Spinal cord (tissue), 10 donors: ENCODE results near the gene FUT9. TPM values are rescaled to one million over a fixed set of nuclear protein-coding genes. Genes with fewer than 3 reads are reported as not detected.
A peak's percentile ranks its signal among the peaks of the same experiment; 100 is the strongest.

ENCODE experiments used
- DNase-seq, 6 donors: peaks; one replicate each; pipeline versions ENCODE4 v3.0.0 to v3.0.0-alpha.2; 2013 to 2015; ENCODE audit warnings: low spot score in 6 of 6, low read depth in 4 of 6
- H3K27ac ChIP-seq: one replicate; pipeline ENCODE4 v1.5.1; 2013; ENCODE audit warnings: low read depth, low read length, control low read depth
- H3K27me3 ChIP-seq: one replicate; pipeline ENCODE4 v1.6.1; 2013; ENCODE audit warnings: low read length; ENCODE audit not compliant: control insufficient read depth, insufficient read depth
- H3K36me3 ChIP-seq: one replicate; pipeline ENCODE4 v1.6.1; 2013; ENCODE audit warnings: low read length; ENCODE audit not compliant: control insufficient read depth, insufficient read depth
- H3K4me1 ChIP-seq: one replicate; pipeline ENCODE4 v1.6.1; 2013; ENCODE audit warnings: low read length; ENCODE audit not compliant: control insufficient read depth, insufficient read depth
- H3K4me3 ChIP-seq: one replicate; pipeline ENCODE4 v1.5.1; 2013; ENCODE audit warnings: low read depth, low read length, control low read depth
- H3K9me3 ChIP-seq: one replicate; pipeline ENCODE4 v1.6.1; 2013; ENCODE audit warnings: low read length; ENCODE audit not compliant: control insufficient read depth, insufficient read depth
- WGBS: methylation state at CpG from one replicate; pipeline ENCODE4 v1.1.5; 2013; ENCODE audit warnings: missing lambda C conversion rate; ENCODE audit not compliant: insufficient coverage; 5-methylcytosine and 5-hydroxymethylcytosine counted together
- polyA plus RNA-seq, 2 donors: library from polyadenylated mRNA; unstranded; fragments of 120-200 nt; gene quantifications; one replicate each; pipeline ENCODE4 v1.2.1, GENCODE V29; 2013; ENCODE audit not compliant: insufficient read length in 2 of 2
- total RNA-seq, 2 donors: library from RNA; depleted of rRNA in 1 of 2; stranded (reverse); fragments of 120-200 nt in 1 of 2; fragments of >200 nt in 1 of 2; gene quantifications; one replicate each; pipeline versions ENCODE4 v1.2.3 to v1.2.4, GENCODE V29; 2013 to 2014
- donor health status: healthy.

Gene FUT9
- total and polyA plus RNA-seq, 4 donors: 17.4 to 89.4 (median 33.5) TPM

DNA sequence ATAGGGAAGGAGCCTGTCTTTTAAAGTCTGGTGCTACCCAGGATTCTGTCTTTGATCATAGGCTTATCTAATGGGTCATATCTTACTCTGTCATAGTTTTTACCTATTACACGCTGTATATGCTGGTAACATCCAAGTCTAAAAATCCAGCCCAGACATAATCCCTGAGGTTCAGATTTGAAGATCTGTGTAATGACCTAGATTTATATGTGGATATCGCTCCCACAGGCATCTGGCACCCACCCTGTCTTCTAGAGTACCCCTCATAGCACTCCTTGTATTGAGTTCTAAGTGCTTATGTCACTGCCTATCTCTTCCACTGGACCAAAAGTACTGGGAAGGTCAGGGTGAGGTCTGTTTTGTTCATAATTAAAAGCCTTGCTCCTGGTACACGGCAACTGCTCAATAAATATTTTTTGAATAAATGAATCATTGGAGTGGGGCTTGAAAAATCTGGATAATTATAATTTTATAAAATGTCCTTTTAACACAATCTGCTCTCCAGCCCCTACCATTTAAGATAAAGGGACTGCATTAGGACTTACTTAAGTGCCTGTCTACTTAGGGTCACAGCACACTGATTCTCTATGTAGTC, 136.4 kb downstream of the FUT9 start:
- Histone ChIP-seq H3K36me3 (no peaks in the 10 kb centered on the region), H3K27ac (no peak overlapping the region), H3K9me3 (no peaks in the 10 kb centered on the region), H3K4me3 (no peak overlapping the region), H3K27me3 (no peaks in the 10 kb centered on the region), H3K4me1 (no peaks in the 10 kb centered on the region)
- no peak for DNase-seq
- no CpG with 5 or more reads among the region's 3 CpGs for WGBS

DNA sequence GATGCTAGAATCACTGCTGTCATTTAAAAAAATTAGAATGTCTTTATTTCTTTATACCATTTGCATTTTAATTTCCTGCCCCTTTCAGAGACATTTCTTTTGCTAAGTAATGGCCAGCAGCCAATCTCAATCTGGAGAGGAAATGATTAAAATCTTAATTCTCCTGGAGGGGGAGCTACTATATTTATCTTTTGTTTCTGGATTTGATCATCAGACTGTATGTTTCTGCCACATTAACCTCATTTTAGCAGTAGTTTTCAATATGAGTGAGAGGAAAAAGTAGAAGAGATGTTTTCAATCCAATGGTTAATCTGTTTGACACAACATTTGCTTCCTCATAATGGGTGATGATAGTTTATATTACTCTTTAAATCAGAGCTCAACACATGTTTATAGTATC, 138.0 kb downstream of the FUT9 start:
- H3K27ac ChIP-seq: no peak overlapping the region

DNA sequence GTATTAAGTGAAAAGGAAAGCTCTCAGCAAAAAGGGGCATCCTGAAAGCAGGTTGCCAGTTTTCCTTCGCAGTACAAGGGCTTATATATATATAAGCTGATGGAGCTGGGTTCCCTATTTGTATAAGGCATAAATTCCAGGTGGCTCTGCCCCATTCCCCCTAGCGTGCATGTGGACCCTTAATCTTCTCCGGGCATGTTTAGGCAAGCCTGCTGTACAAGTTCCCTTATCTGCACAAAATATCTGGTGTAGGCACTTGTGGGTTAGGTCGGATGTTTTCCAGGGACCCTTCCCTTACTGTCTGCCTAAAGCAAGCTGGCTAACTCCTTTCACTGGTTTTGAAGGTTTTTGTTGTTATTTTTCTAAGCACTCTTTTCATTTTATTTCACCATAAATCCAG, 140.7 kb downstream of the FUT9 start:
- H3K4me1 ChIP-seq: no peaks in the 10 kb centered on the region
- H3K4me3 ChIP-seq: no peak overlapping the region
- H3K36me3 ChIP-seq: no peaks in the 10 kb centered on the region
- no peak for DNase-seq
- no peaks in the 10 kb centered on the region for H3K9me3 ChIP-seq
- H3K27me3 ChIP-seq: no peaks in the 10 kb centered on the region
- H3K27ac ChIP-seq: no peak overlapping the region
- WGBS: 80% methylated on average over 1 of the region's 4 CpGs

More for the DNA sequence above, 138.0 kb downstream of the FUT9 start:
- Histone ChIP-seq H3K4me3 (no peak overlapping the region), H3K36me3 (no peaks in the 10 kb centered on the region), H3K4me1 (no peaks in the 10 kb centered on the region), H3K27me3 (no peaks in the 10 kb centered on the region), H3K9me3 (no peaks in the 10 kb centered on the region)
- peak in 2 of 6 donors; percentile 24 to 55 for DNase-seq

DNA sequence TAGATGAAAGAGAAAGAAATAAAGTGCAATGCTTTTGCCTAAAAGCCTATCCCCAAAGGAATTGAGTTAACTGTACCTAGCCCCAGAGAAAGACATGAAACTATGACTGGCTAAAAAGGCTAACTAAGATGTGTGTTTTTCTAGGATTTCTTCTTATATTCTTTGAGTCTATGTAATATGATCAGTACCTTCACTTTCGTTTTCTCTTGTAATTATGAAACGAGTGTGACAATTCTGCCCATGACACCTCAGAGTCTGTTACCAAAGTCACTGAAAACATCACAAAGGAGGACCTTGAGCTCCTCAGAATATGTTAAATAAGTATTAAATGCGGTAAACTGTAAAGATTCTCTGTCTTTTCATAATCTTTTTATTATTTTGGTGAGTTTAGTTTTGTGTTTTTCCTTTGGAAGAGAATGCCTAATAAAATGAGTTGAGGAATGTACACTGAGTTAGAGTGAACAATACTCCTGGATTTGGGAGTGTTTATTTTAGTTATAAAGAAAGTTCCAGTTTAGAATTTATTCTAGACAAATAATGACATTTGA, 141.3 kb downstream of the FUT9 start:
- Histone ChIP-seq H3K4me1 (no peaks in the 10 kb centered on the region), H3K9me3 (no peaks in the 10 kb centered on the region), H3K36me3 (no peaks in the 10 kb centered on the region), H3K27me3 (no peaks in the 10 kb centered on the region), H3K4me3 (no peak overlapping the region), H3K27ac (no peak overlapping the region)
- WGBS: no CpG with 5 or more reads among the region's 3 CpGs
- DNase-seq: no peak

DNA sequence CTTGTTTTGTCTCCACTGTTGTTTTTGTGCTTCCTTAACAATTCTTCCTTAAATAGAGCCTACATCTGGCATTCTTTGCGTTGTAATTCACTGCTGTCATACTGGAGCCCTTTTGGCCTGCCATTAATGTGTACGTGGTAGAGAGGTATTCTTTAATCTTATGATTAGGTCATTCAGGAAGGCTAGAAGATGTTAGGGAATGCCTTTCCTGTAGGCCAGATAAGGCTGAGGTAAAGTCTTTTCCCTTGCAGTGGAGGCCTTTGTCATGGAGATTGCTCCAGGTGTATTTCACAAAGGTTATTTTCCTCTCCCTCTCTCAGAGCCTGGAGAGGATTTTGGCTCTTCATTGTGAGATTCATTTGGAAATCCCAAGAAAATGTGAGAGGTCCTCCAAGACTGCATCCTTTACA, 146.9 kb downstream of the FUT9 start:
- no peak for DNase-seq
- Histone ChIP-seq H3K9me3 (no peaks in the 10 kb centered on the region), H3K4me1 (no peaks in the 10 kb centered on the region), H3K4me3 (no peak overlapping the region), H3K27ac (no peak overlapping the region), H3K36me3 (no peaks in the 10 kb centered on the region), H3K27me3 (no peaks in the 10 kb centered on the region)
- WGBS: no CpG with 5 or more reads among the region's 2 CpGs

DNA sequence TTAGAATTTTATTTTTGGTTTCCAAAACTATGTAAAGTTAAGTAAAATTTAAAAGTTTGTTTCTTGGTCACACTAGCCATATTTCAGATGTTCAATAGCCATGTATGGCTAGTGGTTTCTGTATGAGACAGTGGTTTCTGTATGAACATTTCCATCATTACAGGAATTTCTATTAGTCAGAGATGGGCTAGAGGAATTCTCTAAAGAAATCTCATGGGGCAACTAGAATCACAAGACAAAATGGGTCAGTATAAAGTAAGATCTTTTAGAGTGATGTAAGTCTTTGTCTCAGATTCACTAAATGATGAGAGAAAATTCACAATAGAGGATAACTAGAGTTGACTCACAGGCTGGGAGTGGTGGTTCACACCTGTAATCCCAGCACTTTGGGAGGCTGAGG, 149.0 kb downstream of the FUT9 start:
- Histone ChIP-seq H3K4me3 (no peak overlapping the region), H3K9me3 (no peaks in the 10 kb centered on the region), H3K27me3 (no peaks in the 10 kb centered on the region), H3K27ac (no peak overlapping the region), H3K4me1 (no peaks in the 10 kb centered on the region), H3K36me3 (no peaks in the 10 kb centered on the region)
- DNase-seq: no peak

DNA sequence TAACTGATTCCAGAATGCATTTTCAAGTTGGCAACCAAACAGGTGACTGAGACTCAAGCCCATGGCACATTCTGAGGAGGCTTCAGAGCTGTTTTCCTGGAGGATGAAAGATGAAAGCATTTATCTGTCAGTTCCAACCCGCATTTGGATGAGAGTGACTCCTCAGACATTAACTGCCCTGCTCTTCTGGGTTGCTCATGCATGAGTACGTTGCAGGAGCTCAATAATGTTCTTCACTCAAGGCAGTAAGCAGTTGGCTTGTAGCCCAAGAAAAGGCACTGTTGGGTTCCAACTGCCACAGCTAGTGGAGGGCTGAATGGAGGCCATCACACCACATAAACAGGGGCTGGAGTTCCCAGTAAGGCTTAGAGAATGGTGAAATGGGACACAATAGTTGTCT, 155.3 kb downstream of the FUT9 start:
- peak in 1 of 6 donors; percentile 70 for DNase-seq
- Histone ChIP-seq H3K4me1 (peaks cover 3% of the 10 kb centered on the region), H3K27ac (no peak overlapping the region), H3K9me3 (no peaks in the 10 kb centered on the region), H3K36me3 (no peaks in the 10 kb centered on the region), H3K4me3 (no peak overlapping the region), H3K27me3 (no peaks in the 10 kb centered on the region)
- 88% methylated on average over 1 of the region's 2 CpGs for WGBS

DNA sequence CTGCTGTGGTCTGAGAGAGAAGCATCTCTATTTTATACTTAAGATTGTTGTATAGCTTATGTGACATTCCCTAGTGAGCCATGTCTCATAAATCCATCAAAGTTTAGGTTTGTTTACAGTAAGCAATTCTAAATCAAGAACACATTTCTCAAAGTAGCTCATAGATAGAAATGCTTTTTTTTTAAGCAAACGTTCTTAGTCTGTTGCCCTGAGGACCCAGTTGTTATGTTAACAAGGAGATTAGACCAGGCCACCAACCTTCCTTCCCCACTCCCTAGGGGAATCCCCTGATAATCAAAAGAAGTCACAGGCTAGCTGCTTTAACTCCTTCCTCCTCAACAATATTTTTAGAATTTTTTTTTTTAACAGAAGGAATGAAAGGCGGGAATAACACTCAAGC, 169.0 kb downstream of the FUT9 start:
- H3K9me3 ChIP-seq: no peaks in the 10 kb centered on the region
- no peaks in the 10 kb centered on the region for H3K27me3 ChIP-seq
- H3K4me1 ChIP-seq: no peaks in the 10 kb centered on the region
- no peak overlapping the region for H3K4me3 ChIP-seq
- no peaks in the 10 kb centered on the region for H3K36me3 ChIP-seq
- DNase-seq: no peak
- H3K27ac ChIP-seq: no peak overlapping the region
- WGBS: no CpG with 5 or more reads among the region's 2 CpGs

DNA sequence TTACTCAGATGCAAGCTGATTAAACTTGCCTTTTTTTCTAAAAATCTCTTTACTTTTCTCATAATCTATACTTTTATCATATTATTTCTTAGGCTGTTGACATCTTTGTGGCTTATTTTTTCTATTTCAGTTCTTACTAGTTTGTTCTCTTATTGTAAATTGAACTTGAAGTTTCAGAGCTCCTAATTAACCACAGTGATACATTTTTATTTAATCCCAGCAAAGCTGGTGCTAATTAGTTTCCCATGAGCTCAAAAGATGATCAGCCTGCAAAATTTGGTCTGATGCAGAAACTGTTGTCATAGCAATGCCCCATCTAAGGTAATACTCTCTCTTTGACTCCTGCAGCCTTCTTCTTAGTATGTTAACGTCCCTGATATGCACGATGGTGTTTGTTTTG, 170.3 kb downstream of the FUT9 start:
- WGBS: no CpG with 5 or more reads among the region's 2 CpGs
- Histone ChIP-seq H3K4me1 (no peaks in the 10 kb centered on the region), H3K36me3 (no peaks in the 10 kb centered on the region)

DNA sequence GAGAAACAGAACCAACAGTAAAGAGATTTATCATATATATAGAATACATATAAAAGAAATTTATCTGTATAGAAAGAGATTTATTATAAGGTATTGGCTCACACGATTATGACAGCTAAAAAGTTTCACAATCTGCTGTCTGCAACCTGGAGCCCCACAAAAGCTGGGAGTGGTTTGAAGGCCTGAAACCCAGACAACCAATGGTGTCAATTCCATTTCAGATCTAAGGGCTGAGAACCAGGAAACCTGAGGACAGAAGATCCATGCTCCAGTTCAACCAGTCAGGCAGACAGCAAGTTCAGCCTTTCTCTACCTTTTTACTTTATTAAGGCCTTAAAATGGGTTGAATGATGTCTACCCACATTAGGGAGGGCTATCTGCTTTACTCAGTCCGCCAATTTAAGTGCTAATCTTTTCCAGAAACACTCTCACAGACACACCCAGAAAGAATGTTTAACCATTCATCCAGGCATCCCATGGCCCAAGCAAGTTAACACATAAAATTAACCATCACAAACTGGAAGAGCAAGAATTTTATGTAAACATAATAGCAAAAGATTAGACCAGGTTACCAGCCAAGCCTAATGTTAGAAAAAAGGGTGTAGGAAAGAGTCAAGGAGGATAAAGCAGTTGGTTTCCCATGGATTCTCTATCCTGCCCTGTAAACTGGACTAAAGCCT, 170.9 kb downstream of the FUT9 start:
- Histone ChIP-seq H3K27ac (no peak overlapping the region), H3K4me3 (no peak overlapping the region), H3K9me3 (no peaks in the 10 kb centered on the region), H3K27me3 (no peaks in the 10 kb centered on the region), H3K4me1 (no peaks in the 10 kb centered on the region), H3K36me3 (no peaks in the 10 kb centered on the region)
- WGBS: no CpG with 5 or more reads among the region's 2 CpGs
- no peak for DNase-seq

More for the DNA sequence above, 170.3 kb downstream of the FUT9 start:
- Histone ChIP-seq H3K4me3 (no peak overlapping the region), H3K27ac (no peak overlapping the region), H3K27me3 (no peaks in the 10 kb centered on the region), H3K9me3 (no peaks in the 10 kb centered on the region)
- DNase-seq: no peak
